Stimulated activated CD8-positive, alpha-beta memory T cell treated with anti-CD3 and anti-CD28 coated beads, Interleukin-7, amount 100 ng/mL, for 1 hour (primary cell): ENCODE results near the gene IL21.
"Not testable (repeated sequence)": the region's sequence is repeated elsewhere in the genome, so short reads cannot be mapped to it uniquely, and the experiment has no call there.

ENCODE experiments used
- DNase-seq, 2 donors: peaks; one replicate each; pipeline ENCODE4 v3.0.0-alpha.2; 2020; ENCODE audit warnings: low read depth in 2 of 2

The IL21 gene

GRCh38 chr4:122621016-122621507 lies at the start of gene IL21:
TSS of gene IL21 (minus strand) at chr4:122621066. CDS start at chr4:122621011, 55 bp downstream.
- DNase-seq = no peak

GRCh38 chr4:122669911-122670738 lies 49.3 kb upstream of the IL21 start:
- DNase-seq = no peak

GRCh38 chr4:122668241-122668640 lies 47.4 kb upstream of the IL21 start:
- DNase-seq = no peak

GRCh38 chr4:122666527-122667245 lies 45.8 kb upstream of the IL21 start:
- no peak for DNase-seq

- no peak for DNase-seq
These were observed 44.5 kb upstream of the IL21 start for GRCh38 chr4:122665161-122665929.

- DNase-seq = no peak
These were observed 43.1 kb upstream of the IL21 start for GRCh38 chr4:122663814-122664610.

- no peak for DNase-seq
These were observed 42.4 kb upstream of the IL21 start for GRCh38 chr4:122663291-122663690.

GRCh38 chr4:122662701-122663100 lies 41.8 kb upstream of the IL21 start:
- DNase-seq = no peak

- no peak for DNase-seq
These were observed 40.6 kb upstream of the IL21 start for GRCh38 chr4:122661176-122662160.

GRCh38 chr4:122658818-122659295 lies 38.0 kb upstream of the IL21 start:
- no peak for DNase-seq

GRCh38 chr4:122658377-122658776 lies 37.5 kb upstream of the IL21 start:
- DNase-seq = no peak

- DNase-seq = no peak
These were observed 36.7 kb upstream of the IL21 start for GRCh38 chr4:122657553-122657952.

GRCh38 chr4:122656583-122656982 lies 35.7 kb upstream of the IL21 start:
- not testable (repeated sequence) for DNase-seq

- no peak for DNase-seq
These were observed 31.5 kb upstream of the IL21 start for GRCh38 chr4:122652379-122652778.

- DNase-seq = no peak
These were observed 29.3 kb upstream of the IL21 start for GRCh38 chr4:122650148-122650547.

- no peak for DNase-seq
These were observed 26.8 kb upstream of the IL21 start for GRCh38 chr4:122647656-122648055.

GRCh38 chr4:122643257-122643656 lies 22.4 kb upstream of the IL21 start:
- no peak for DNase-seq

GRCh38 chr4:122639181-122639580 lies 18.3 kb upstream of the IL21 start:
- no peak for DNase-seq

- no peak for DNase-seq
These were observed 15.8 kb upstream of the IL21 start for GRCh38 chr4:122636697-122637096.

- no peak for DNase-seq
These were observed 14.3 kb upstream of the IL21 start for GRCh38 chr4:122635205-122635604.
